GM19351 (cell line): ENCODE measurements around the gene TBX2.

ENCODE experiments used
- ATAC-seq: cut with Tn5 transposase; IDR thresholded peaks from one replicate; pipeline ENCODE4 v1.9.1; 2021; ENCODE audit warnings: mild to moderate bottlenecking, moderate library complexity; ENCODE audit not compliant: unreplicated experiment

Gene TBX2

DNA sequence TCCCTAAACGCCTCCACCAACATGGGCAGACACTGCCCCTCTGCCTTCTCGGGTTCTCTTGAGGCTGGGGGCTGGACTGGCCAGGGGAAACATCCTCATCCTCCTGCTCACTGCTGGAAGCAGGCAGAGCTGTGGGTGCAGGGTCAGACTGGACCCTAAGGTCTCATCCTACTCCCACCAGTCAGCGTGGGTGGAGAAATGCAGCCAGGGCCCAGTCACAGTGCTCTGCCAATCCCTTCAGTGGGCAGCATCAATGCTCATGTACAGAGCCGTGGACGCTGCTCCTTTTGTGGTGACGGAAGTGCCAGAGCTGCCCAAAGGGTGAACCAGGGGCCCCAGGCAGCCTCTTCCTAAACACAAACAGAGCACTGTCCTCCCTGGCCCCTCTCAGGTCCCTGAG lies 13.4 kb upstream of the TBX2 start:
- no peak for ATAC-seq

DNA sequence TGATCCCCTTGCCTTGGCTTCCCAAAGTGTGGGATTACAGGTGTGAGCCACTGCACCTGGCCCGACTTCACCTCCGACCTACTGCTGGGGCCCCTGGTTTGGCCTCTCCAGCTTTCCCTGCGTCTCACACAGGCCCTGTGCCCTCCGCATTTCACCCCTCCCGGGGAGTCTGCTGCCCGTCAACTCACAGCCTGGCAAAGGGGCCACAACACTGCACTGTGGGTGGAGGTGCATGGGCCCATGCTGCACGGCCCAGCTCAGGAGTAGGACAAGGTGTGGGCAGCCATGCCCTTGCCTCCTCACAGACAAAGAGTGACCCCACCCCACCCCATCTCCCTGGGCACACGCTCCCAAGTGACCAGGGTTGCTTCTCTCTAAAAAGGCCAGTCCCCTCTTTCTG lies 12.6 kb upstream of the TBX2 start:
- no peak for ATAC-seq

DNA sequence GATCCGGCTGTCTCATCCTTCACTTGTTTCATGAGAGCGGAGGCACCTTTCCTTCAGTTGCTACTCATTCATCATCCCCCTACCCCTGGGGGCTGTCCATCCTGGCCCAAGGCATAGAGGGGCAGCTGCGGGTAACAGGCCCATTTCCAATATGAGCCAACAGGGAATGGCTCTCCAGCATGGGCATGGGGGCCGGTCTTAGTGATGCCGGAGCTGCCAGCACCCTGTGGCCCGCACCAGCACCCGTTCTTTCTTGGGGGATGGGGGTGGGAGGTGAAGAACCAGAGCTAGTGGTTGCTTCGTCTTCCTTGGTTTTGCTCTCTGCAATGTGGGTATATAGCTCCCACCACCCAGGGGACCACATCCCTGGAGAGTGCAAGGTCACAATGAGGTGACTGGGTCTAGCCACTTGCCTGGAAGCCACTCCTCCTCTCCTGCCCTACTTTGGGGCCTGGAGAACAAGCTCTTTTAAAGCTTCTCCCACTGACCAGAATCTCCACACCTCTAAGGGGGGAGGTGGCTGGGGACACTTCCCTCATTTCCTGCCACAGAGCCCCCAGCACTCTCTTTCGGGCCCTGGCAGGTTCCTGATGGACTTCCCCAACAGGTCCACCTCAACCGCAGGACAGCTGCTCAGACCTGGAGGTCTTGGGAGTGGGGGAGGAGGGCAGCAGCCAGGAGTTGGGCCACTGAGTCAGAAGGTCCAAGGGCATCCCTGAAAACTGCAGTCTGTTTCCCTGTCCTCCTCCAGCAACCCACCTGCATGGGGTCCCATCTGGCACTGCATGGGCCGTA lies 11.9 kb upstream of the TBX2 start:
- no peak for ATAC-seq

DNA sequence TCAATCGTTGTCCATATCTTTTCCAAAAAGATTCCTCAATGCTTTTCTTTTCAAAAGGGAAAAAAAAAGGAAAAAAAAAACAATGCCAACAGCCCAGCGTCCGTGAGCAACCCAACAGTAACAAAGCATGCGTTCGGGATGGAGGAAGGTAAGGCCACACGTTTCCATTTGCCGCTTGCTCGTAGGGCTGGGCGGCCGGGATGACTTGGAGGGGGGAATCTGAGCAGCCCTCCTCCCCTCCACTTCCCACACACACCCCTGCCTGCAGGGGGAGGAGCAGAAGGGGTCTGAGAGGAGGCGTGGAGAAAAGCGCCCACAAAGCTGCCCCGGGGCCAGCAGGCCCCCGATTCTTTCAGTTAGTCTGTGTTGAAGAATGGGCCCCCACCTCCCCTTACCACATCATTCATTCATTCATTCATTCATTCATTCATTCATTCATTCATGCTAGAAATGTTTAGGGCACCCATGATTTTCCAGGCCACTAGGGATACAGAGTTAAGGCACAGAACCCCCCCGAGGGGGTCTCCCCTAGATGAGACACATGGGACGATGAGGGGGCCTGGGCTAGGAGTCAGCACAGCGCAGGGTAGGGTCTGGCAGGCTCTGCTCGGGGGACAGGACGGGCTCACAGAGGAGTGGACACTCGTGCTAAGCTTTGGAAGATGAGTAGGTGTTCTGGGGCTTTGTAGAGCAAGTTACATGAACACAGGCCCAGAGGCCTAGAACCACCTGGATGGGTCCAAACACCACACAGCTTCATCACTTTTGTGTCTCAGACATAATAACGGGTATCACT lies 10.9 kb upstream of the TBX2 start:
- no peak for ATAC-seq

DNA sequence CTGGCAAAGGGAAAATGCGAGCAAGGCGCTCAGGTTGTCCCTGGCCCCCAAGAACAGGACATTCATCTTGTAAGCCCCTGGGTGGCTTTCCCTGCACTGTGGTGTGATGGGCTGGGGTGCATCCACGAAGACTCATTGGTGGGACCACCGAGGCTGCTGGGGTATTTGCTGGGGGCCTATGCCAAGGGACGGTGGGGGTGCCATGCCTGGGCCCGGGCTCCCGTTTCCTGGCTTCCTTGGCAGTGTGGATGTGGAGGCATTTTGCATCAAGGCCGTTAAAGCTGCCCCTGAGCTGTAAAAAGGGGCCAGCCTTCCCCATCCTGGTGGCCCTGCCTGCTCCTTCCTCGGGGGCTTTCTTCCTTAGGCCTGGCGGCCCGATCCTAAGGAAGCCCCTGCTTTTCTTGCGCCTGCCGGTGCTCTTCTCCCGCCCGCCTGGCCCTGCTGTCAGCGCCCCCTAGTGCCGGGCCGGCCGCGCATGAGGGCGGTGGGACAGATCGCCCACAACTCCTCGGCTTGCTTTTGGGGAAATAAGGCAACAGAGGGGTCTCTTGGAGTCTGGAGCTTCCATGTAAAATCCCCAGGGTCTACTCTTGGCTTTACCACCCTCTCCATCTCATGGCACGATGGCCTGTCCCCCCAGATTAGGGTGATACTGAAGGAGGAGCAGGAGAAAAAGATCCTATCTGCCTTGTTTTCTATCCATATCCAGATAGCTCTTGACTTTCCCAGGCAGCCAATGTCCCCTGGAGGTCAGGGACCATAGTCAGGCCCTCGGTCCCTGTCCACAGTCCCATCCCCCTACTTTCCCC lies 9.8 kb upstream of the TBX2 start:
- no peak for ATAC-seq

DNA sequence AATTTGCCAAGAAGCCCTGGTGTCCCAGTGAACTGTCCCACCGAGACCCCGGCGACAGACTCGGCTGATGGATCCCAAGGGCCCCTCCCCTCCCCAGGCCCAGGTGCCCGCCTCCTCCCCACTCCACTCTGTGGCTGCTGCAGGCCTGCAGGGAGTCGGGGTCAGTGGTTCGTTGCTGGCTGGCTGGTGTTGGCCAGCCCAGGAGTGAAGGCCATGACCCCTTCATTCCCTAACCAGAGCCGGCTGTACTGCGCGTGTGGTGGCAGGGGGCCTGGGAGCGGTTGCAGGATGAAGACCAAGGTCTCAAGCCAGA lies 9.2 kb upstream of the TBX2 start:
- ATAC-seq: no peak

DNA sequence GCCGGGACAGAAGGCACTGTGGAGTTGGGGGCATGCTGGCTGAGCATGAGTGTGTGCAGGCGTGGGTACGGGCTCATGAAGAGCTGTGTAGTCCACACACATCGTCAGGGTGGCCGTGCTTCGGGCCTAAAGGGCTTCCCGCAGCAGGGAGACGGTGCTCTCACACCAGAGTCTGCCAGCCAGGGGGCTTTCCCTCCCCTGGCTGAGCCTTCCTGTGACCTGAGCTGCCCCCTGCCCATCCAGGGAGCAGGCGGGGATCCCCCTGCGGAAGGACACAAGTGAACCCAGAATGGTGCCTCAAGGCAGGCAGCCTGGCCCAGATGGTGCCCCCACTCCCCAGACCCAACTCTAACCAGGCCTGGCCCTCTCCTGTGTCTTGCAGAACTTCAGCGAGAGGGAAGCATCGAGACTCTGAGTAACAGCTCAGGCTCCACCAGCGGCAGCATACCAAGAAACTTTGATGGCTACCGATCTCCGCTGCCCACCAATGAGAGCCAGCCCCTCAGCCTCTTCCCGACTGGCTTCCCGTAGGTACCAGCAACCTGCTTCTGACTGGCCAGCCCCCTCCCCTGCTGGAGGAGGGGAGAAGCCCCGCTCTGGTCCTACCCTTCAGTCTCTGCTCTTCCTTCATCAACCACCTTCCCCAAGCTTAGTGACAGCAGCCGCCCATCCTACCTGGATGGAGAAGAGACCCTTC lies 7.9 kb upstream of the TBX2 start:
- ATAC-seq: no peak

DNA sequence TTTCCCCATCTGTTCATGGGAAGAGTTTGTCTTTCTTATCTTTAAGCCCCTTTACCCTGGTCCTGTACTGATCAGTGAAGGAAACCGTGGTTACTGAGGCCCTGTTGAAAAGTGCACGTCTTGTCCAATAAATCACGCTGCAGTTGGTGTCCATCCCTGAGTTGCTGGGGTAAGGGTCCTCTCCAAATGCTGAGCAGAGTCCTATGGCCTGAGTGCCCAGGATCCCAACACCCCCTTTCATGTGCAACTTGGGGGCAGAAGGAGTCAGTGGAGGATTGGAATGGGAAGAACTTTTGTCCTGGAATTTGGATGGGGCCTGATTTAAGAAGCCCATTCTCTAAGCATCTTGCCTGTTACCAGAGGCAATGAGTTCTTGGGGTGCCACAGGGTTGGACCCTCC lies 7.0 kb upstream of the TBX2 start:
- ATAC-seq: no peak

DNA sequence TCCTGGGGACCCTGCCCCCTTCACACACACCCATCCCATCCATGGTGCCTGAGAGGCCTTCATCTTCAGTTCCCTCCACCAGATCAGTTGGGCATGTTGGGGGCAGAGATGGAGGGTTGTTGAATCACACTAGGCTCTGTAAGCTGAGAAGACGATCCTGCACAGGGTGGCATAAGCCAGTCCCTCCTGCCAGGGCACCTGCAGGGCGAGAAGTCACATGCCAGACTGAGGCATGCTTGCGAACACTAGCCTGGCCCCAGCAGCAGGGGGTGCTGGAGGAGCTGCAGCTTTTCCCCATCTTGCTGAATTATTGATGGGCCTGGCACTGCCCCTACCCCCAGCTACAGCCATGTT lies 6.1 kb upstream of the TBX2 start:
- ATAC-seq: no peak

DNA sequence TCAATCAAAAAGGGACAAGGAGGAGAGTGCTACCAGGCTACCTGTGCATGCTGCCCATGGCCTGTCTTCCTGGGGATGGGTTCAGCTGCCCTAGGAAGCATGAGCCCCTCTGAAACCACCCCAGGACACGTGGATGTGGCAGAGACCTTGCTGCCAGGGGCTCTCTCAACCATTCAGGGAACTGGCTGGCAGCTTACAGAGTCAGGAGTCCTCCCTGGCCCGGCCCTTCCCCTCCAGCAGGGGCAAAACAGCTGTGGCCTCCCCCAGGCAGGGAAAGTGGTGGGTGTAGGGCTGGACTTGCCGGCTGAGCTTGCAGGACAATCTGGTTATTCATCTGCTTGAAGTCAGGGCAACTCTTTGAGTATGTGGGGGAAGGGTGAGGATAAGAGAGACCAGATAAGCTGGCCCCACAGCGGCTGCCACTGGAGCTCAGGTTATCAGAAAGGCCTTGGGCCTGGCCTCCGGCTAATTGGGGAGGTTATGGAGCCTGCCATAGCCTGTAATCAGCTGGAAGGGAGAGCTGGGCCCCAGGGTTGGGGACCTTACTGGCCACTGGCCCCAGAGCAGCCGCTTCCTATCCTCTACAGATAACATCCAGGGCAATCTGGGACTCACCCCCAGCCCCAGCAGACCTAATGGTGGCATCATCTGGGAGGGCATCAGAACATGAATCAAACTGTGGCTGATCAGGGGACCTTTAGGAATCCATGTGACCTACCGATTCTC lies 5.6 kb upstream of the TBX2 start:
- ATAC-seq: no peak

DNA sequence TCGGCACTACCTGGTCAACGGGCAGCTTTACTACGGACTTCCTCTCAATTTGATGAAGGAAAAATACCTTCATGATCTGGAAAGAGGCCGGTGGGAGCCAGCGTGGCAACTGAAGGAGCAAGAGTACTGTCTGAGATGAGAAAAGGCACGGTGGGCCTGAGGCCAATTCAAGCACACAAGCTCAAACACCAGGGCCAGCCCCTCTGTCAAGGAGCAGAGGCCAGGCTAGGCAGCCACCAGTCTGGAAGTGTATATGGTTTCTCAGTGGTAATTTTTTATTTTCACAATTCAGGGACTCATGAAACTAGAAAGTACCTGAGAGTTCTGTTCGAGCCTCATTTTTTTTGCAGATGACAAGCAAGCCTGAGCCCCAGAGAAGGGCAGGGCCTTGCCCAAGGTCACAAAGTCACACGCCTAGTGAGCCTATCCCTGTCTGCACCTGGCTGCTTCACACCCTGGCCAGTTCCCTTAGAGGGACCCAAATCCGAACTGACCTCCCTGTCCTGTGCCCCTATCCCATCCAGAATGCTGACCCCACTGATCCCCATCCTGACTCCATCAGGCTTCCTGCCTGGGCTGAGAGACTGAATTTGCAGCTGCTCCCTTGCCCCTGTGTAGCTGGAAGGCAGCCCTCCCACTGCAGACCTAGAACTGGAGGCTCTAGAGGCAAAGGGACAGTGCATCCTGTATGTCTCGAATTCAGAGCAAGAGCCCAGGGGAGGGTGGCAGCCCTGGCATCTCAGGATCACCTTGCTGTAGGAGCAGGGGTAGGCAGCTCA lies 4.8 kb upstream of the TBX2 start:
- no peak for ATAC-seq

DNA sequence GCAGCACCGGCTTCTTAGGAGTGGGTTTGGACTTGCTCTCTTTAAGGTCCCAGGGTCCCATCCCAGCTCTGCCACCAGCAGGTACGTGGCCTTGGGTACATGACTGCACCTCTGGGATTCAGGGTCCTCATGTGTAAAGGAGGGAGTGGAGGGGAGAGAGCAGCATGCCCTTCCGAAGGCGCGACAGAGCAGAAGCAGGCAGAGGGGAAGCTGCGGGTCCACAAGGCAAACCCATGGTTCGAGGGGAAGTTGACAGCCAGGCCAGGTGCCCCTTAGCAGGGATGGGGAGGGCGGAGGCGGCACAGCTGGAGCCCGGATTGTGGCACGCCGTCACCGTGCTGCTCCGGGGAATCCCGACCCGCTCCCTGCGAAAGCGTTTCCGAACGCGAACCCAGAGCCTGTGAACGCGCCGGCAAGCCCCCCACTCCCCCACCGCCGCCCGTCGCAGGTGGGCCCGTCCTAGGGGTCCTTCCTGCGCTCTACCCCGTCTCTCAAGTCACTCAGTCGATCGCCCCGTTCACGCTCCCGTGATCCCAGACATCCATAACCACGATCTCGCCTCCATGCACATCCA lies 4.1 kb upstream of the TBX2 start:
- no peak for ATAC-seq

DNA sequence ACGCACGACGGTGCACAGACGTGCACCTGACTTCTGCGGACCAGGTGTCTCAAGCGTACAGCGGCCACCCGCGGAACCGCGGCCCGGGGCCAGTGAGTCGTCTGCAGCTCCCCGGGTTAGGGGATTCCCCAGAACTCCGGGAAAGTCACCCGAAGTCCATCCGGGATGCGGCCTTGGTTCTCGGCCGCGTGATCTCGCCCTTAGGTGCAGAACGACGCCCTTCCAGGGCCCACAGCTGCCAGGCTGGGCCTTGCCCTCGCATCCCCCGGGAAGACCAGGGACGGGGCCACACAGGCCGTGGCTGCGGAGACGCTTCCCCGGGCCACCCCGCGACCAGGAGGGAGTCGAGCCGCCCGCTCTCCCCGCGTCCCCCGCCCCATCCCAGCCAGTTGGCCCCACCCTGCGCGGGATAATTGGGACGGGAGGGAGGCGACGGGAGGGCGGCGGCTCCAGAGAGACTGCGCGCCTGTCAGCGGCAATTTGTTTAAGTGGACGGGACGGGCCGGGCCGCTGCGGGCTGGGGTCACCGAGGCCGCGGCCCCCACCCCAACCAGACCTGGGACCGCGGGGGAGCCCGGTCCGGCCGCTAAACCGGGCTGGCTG lies 3.6 kb upstream of the TBX2 start:
- no peak for ATAC-seq

DNA sequence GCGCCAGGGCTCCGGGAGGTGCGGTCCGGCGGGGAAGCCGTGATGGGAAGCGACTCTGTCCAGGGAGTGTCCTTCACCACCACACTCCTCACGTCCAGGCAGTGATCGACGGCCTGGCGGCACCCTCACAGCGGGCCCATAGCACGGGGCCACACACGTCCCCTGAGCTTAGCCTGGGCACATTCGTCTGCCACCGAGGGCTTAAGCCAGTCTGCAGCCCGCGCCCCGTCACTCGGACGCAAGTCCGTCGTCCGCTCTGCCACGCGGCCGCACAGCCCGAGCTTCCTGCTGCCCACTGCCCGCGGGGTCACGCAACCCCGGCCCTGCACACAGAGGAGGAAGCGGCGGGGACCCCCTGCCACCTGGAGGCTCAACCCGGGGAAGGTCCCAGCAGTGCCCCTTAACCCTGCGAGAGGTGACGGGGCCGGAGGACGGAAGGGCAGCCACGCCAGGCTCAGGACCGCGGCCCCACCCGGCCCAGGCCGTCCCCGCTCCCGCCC lies 3.0 kb upstream of the TBX2 start:
- no peak for ATAC-seq

DNA sequence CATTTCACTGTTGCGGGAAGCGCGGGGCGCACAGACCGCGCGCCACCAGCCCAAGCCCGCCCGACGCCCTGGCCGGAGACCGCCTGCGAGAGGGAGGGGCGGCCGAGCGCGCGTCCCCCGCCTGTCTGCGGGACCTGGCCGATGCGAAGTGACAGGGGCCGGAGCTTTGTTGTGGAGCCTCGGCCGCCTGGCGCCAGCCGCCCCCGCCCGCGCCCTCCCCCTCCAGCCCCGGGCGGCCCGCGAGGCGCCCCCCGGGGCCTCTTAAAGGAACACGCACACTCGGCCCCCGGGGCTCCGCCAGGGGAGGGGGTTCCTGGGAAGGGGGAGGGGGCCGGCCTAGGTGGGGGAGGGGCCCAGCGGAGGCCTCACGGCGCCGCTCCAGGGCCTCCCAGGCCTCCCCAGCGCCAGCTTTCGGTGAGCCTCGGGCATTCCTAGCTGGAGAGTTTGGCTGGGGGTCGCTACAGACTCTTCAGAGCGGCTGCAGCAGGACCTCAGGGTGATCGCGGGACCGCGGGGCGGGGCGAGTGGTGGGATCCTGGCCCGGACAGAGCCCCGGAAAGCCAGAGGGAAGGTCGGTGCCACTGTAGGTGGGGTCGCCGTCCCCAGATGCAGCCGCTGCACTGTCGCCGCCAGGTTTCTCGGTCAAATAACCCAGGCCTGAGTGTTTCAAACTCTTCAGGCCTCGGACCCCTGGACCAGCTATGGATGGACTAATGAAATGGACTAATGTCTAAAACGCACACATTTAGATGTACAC lies 2.4 kb upstream of the TBX2 start:
- ATAC-seq: no peak

DNA sequence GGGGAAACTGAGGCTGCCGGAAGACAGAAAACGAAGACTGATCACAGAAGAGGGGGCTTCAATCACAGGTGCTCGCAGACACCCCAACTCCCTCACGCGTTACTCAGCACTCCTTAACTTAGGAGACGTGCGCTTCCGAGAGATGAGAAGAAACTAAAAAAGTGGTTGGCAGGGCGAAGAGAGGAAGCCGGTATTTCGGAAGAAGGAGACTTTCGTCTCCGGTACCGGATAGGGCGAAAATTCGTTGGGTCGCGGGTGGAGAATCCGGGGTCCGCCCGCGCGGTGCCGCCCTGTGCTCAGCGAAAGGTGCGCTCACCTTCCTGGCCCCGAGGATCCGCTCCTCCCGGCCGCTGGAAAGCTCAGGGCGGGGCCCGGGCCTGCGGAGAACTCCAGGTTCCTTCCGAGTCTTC lies 917 bp upstream of the TBX2 start:
- no peak for ATAC-seq

DNA sequence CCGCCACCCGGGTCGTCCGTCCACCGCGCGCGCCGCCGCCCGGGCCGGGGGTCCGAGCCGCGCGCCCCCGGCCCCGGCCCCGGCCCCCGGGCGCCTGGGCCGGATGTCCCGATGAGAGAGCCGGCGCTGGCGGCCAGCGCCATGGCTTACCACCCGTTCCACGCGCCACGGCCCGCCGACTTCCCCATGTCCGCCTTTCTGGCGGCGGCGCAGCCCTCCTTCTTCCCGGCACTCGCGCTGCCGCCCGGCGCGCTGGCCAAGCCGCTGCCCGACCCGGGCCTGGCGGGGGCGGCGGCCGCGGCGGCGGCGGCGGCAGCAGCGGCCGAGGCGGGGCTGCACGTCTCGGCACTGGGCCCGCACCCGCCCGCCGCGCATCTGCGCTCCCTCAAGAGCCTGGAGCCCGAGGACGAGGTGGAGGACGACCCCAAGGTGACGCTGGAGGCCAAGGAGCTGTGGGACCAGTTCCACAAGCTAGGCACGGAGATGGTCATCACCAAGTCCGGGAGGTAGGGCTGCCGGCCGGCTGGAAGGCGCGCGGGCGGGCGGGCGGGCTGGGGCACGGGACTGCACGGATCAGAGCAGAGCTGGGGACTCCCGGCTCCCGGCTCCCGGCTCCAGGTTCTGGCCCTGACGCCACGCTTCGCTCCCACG lies 548 bp downstream of the TBX2 start:
- no peak for ATAC-seq
